DMS79 treated with DMSO at 0.1 percent for 48 hours (cell line): ENCODE results near the gene FMN2.
"Not testable (repeated sequence)": the region's sequence is repeated elsewhere in the genome, so short reads cannot be mapped to it uniquely, and the experiment has no call there.

Source experiments
- DNase-seq: peaks from one replicate; lab custom pipeline; 2025; lab: John Stamatoyannopoulos, UW

FMN2 gene

GRCh38 chr1:240362826-240363225, 271.1 kb downstream of the FMN2 start:
- no peak for DNase-seq

- DNase-seq, result no peak
Measured at GRCh38 chr1:240363315-240363714, 271.6 kb downstream of the FMN2 start.

- no peak for DNase-seq
Measured at GRCh38 chr1:240363914-240364313, 272.2 kb downstream of the FMN2 start.

GRCh38 chr1:240366636-240367035, 275.0 kb downstream of the FMN2 start:
- DNase-seq, result no peak

- DNase-seq, result no peak
Measured at GRCh38 chr1:240385551-240385950, 293.9 kb downstream of the FMN2 start.

GRCh38 chr1:240385985-240386978, 294.6 kb downstream of the FMN2 start:
- DNase-seq, result no peak

- DNase-seq, result no peak
Measured at GRCh38 chr1:240387051-240387450, 295.4 kb downstream of the FMN2 start.

- no peak for DNase-seq
Measured at GRCh38 chr1:240391660-240392260, 300.1 kb downstream of the FMN2 start.

GRCh38 chr1:240394353-240394752, 302.7 kb downstream of the FMN2 start:
- no peak for DNase-seq

- DNase-seq, result no peak
Measured at GRCh38 chr1:240395336-240395735, 303.7 kb downstream of the FMN2 start.

- DNase-seq, result no peak
Measured at GRCh38 chr1:240399381-240399780, 307.7 kb downstream of the FMN2 start.

GRCh38 chr1:240401731-240402130, 310.0 kb downstream of the FMN2 start:
- DNase-seq, result no peak

GRCh38 chr1:240402326-240402725, 310.6 kb downstream of the FMN2 start:
- no peak for DNase-seq

- no peak for DNase-seq
Measured at GRCh38 chr1:240404286-240404685, 312.6 kb downstream of the FMN2 start.

- DNase-seq, result no peak
Measured at GRCh38 chr1:240405751-240406150, 314.1 kb downstream of the FMN2 start.

- no peak for DNase-seq
Measured at GRCh38 chr1:240407407-240407806, 315.7 kb downstream of the FMN2 start.

GRCh38 chr1:240409615-240410014, 317.9 kb downstream of the FMN2 start:
- DNase-seq, result no peak

- DNase-seq, result no peak
Measured at GRCh38 chr1:240413732-240414131, 322.0 kb downstream of the FMN2 start.

- DNase-seq, result no peak
Measured at GRCh38 chr1:240414237-240414636, 322.6 kb downstream of the FMN2 start.

- not testable (repeated sequence) for DNase-seq
Measured at GRCh38 chr1:240415011-240415410, 323.3 kb downstream of the FMN2 start.

GRCh38 chr1:240415532-240415931, 323.8 kb downstream of the FMN2 start:
- DNase-seq, result no peak

- no peak for DNase-seq
Measured at GRCh38 chr1:240417317-240417716, 325.6 kb downstream of the FMN2 start.

GRCh38 chr1:240420766-240421165, 329.1 kb downstream of the FMN2 start:
- no peak for DNase-seq
